LoVo (cell line): ENCODE measurements around the gene MAP3K5.

ENCODE experiments used
- DNase-seq: peaks from one replicate; pipeline ENCODE4 v3.0.0-alpha.2; 2016; ENCODE audit warnings: low spot score

MAP3K5 gene

DNA sequence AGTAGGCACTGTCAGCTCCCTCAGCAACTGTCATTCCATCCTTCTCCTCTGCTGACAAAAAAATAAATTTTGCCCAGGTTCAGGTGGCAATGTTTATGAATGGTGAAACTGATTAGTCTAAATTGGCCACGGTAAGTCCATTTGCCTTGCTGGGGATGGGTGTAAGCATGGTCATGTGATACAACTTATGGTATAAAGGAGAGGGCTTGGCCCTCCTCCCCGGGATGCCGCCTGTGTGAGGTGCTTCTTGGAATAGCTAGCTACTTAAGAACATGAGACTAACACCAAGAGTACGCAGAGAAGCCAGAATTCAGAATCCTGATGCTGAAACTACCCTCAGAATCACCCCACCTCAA is 147.7 kb downstream of the MAP3K5 start:
- no peak for DNase-seq

DNA sequence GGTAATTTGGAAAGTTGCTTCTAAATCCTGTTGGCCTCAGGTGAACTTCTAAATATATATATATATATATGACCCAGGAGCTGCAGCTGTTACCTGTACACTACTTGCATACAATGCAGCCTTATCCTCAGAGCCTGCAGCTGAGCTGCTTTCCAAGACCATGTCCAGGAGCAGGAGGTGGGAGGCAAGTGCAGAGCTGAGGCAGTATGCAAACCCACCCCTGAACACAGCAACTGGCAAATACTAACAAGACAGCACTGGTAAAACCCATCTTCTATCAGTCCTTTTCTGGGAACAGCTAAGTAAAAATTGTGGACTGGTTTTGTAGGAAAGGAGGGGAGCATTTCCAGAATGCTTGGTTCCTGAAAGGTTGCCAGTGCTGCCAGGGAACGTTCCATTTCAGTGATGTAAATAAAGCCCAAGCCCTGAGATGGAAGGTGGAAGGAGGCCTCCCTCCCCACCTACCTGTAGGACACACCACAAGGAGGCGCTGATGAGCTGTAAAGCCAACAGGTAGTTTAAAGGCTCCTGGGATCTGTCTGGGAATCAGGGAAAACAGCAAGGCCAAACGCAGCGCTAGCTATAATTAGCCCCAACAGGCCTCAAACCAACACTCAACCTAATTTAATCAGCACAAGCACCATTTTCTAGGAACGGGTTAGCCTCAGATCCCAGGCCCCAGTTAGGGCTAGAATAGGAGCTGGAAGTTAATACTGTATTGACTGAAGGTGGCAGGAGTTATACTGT is 148.3 kb downstream of the MAP3K5 start:
- DNase-seq: peak; percentile 81

DNA sequence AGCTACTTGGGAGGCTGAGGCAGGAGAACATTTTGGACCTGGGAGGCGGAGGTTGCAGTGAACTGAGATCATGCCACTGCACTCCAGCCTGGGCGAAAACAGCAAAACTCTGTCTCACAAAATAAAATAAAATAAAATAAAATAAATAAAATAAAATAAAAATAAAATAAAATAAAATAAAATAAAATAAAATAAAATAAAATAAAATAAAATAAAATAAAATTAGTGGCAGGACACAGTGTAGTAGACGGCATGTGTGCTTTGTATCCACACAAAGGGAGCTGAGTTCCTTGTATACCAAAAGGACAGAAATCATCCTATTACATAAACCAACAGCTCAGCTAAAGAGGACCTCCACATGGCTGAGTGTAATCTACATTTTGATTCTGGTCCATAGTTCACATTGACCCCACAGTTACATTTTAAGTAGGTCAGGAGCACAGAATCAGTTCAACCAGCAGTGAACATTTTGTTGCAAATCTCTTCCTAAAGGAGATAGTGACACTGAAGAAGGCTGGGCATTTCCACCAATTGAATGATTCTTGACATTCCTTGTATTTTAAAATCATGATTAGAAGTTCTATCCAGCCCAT is 150.3 kb downstream of the MAP3K5 start:
- DNase-seq: no peak

- no peak for DNase-seq
Observed at GRCh38 chr6:136641166-136641565, 151.1 kb downstream of the MAP3K5 start.

DNA sequence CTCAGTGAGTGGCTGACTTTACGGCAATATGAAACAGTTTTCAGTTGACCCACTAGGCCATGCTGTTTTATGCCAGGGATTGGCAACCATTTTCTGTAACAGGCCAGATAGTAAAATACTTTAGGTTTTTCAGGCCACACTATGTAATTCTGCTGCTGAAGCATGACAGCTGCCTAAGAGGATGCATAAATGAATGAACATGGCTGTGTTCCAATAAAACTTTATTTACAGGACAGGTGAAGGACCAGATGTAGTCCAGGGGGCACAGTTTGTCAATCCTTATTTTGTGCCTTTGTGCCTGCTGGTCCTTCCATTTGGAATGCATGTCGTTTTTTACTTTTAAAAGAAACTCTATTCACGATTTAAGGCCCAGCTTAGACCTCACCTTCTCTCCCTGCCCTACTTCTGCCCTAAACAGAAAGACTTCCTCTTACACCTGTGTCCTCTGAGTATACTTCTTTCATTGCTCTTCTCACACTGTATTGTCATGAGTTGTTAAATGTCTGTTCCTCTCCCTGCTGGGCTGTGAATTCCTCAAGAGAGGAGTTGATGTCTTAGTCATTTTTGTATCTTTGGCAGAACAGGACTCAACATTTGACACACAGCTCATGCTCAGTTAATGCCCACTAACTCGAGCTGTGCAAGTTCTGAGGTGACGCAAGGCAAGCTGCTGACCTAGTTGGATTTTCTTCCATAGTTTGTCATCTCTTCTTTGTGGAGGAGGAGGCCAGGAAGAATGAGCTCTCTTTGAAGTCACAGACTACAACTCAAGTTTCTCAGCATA is 152.0 kb downstream of the MAP3K5 start:
- no peak for DNase-seq

DNA sequence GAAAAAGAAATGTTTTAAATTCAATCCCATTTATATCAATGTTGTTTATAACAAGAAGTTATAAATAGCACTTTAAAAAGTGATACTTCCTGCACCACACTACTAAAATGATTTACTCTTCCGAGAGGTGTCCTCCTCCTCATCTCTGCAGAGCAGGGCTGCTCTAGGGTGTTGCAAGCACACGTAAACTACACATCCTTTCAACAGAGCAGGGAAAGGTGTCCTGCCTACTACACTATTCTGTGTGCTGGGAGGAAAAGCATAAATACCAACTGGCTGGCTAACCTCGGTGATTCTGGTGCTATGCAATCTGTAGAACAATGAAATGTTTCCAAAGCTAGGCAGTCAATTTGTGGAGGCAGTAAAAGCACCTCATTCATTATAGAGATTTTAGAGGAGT is 152.6 kb downstream of the MAP3K5 start:
- DNase-seq: no peak

- DNase-seq: no peak
Observed at GRCh38 chr6:136635615-136636014, 156.7 kb downstream of the MAP3K5 start.

GRCh38 chr6:136633355-136633754 is 158.9 kb downstream of the MAP3K5 start:
- DNase-seq: no peak

GRCh38 chr6:136628996-136629395 is 163.3 kb downstream of the MAP3K5 start:
- no peak for DNase-seq

DNA sequence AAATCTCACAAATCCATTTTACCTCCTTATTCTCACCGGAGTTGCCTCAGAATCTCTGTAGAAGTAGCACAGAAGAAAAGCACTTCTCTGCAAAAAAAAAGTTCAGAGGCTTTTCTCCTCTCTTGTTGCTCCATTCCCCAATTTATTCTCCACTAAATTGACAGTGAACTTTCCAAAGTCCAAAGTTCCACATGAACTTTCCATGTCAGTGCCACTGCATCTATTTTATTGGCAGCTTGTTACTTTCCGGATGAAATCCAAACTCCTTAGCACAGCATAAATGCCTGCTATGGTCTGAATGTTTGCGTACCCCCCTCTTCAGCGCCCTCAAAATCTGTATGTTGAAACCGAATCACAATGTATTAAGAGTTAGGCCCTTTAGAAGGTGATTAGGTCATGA is 165.1 kb downstream of the MAP3K5 start:
- no peak for DNase-seq

DNA sequence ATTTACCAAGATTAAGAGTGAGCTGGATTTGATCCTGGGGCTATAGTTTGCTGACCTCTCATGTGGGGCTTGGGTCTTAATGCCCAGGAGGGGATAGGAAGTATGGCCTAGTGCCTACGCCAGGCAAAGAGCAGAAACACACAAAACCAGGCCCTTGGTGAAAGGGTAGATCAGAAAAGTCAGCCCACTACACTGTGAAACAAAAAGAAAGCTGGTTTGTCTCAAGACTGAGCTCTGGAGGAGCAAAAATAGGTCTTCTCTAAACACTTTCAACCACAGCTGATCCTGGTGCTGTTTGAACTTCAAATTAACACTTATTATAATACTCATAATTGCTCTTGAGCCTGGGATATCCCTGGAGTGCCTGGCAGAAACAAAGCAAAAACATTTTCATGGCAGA is 167.0 kb downstream of the MAP3K5 start:
- no peak for DNase-seq

DNA sequence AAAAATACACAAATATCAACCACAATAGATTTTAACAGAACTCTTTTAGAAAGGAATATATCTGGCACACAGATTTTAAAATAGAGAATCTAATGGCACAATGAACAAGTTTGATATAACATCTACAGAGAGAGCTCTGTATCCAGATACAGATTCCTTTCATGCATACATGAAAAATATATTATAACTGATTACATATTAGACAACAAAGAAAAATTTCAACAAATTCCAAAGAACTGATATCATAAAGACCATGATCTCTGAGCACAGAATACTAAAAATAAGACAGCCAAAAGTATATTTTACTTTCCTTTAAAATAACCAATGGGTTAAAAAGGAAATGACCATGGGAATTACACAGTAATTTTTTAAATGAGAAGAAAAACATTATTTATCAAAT is 167.9 kb downstream of the MAP3K5 start:
- no peak for DNase-seq

- DNase-seq: no peak
Observed at GRCh38 chr6:136618086-136618485, 174.2 kb downstream of the MAP3K5 start.

- DNase-seq: no peak
Observed at GRCh38 chr6:136616527-136616926, 175.8 kb downstream of the MAP3K5 start.

DNA sequence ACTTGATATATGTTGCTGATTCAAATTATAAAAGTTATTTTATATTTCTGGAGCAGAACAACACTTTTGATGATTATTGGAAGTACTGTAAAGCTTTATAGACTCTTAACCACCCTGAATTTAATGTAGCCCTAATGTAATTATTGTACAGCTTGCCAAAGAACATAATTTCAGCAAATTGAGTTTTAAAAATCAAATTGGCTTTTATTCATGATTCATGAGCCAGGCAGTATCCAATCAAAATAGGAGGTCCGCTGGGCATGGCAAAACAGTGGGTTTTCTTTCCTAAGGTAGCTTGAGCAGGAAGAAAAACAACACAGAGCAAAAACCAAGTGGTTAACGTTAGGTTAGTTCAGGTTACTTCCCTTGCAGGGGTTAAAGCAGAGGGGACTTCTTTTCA is 177.3 kb downstream of the MAP3K5 start:
- DNase-seq: no peak

DNA sequence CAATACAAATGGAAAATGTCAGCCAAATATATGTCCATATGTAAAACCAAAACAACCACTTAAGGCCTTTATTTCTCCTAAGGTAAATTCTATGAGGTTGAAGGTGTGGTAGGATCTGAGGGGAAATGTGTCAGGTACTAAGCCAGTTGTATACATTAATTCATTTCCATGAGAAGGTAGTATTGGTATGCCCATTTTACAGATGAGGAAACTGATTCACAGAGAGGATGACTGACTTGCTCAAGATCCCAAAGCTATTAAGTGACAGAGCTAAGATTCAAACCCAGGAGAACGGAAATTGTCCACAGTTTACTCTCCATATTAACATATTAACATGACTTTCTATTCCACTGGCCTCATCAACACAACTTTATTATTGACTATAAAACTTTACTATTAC is 177.9 kb downstream of the MAP3K5 start:
- DNase-seq: no peak

- DNase-seq: no peak
Observed at GRCh38 chr6:136613477-136613876, 178.8 kb downstream of the MAP3K5 start.

DNA sequence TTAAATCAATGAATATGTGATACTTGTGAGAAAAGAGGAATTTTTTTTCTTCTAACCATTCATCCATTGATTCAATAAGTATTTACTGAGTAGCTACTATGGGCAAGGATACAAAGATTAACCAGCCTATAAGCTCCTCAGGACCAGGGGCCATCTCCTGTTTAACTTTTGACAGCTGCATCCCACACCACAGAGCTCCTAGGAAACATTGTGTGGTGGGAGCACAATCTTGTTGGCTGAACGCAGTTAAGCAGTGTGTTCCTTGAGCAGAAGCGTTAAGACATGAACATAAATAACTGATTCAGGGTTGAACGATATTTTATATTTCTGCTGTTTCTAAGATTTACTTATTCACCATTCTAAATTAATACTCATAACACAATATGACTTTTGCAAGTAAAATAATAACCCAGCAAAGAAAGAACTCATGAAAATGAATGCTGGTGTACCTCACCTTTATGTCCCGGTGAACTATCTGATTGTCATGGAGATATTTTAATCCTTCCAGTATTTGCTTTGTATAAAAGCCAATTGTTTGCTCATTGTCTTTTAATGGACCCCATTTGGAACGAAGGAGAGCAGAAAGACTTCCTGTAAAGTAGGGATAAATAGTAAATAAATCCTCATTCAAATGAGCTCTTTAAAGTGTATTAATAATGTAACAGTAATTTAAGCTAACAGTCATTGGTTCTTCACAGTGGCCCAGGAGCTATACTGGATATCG is 179.4 kb downstream of the MAP3K5 start:
- DNase-seq: no peak

GRCh38 chr6:136611746-136612145 is 180.5 kb downstream of the MAP3K5 start:
- no peak for DNase-seq

- peak; percentile 36 for DNase-seq
Observed at GRCh38 chr6:136611133-136611532, 181.1 kb downstream of the MAP3K5 start.

DNA sequence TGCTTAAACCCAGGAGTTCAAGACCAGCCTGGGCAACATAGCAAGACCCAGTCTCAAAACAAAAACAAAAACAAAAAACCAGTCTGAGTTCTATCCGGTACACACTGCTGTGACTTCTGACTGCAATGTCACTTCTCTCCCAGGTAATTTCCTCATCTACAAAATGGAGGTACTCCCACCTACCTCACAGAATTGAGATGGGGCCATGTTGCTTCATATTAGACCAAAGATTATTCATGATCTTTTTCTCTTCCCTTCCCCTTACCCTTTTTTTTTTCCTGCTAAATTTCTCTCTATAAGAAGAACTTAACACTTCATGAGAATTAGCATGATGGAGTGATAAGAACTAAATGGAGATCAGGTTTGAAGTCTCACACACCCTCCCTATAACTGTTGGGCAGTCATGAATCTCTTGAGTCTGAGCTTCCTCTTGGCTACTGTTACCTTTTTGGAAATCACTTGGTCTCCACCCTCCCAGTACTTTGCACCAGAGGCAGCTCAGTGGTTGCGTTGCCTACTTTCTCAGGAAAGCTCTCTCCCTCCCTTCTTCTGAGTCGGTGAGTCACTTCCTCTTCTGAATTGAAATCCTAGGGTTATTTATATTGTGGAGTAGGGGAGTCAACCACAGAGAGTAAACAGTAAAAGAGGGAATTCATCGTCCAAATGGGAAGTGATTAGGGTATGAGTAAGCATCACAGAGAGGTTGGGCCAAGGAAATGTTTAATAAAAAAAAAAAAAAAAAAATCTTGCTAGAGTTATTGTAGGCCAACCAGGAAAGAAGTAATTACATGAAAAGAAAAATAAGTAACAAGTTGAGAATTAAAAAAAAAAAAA is 182.2 kb downstream of the MAP3K5 start:
- peak; percentile 95 for DNase-seq

- no peak for DNase-seq
Observed at GRCh38 chr6:136608991-136609390, 183.3 kb downstream of the MAP3K5 start.
